ENCODE results near the gene NLRC5.
"Not testable (repeated sequence)": the region's sequence is repeated elsewhere in the genome, so short reads cannot be mapped to it uniquely, and the experiment has no call there.

NLRC5 gene

DNA sequence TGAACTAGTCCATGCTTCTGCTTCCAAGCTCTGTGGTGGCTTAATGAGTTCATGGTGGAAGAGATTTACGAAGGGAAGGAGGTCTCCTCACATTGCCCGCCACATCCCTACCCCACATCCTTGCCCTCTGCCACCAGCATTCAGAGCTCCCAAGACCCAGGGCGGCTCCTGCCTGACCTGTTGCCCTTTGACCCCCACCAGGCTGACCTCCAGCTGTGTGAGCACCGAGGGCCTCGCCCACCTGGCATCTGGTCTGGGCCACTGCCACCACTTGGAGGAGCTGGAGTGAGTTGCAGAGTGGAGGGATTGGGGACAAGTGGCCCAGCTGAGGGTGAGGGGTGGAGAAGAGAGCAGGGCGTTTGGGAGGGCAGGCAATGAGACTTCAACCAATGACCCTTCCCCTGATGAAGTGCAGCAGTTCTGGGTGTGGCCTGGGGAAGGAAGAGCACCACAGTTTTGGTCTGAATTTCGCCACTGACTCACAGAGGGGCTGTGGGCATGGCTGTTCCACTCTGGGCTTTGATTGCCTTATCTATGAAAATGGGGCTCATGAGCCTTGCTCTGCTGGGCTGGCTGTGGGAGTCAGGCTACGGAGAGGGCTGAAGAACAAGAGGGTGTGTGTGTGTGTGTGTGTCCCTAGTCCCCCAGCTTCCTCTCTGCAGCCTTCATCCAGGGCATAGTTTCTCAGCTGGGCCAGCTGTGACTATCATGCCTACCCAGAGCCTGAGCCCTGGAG, 80.4 kb downstream of the NLRC5 start (continued):
- no peak for TF ChIP-seq PPARA (CRISPR knock-in tag; IDR thresholded peaks at IDR 0.05; ENCODE audit: borderline replicate concordance)
- TF ChIP-seq OSR1 (CRISPR knock-in tag; IDR thresholded peaks at IDR 0.05): no peak
- no peak for TF ChIP-seq ZNF70 (CRISPR knock-in tag; IDR thresholded peaks at IDR 0.05)

DNA sequence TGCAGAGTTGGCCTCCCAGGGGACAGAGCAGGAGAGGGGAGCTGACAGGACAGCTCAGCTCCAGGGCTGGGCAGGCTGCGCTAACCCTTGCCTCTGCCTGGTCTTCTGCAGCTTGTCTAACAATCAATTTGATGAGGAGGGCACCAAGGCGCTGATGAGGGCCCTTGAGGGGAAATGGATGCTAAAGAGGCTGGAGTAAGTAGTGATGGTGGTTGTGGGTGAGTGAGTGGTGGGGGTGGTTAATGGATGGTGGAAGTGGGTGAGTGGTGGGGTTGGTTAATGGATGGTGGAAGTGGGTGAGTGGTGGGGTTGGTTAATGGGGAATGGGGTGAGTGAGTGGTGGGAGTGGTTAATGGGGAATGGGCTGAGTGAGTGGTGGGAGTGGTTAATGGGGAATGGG, 81.1 kb downstream of the NLRC5 start:
- ATAC-seq: no peak
- no peak for TF ChIP-seq ZNF8 (CRISPR knock-in tag; IDR thresholded peaks at IDR 0.05)
- no peak for TF ChIP-seq ZFP30 (CRISPR knock-in tag; IDR thresholded peaks at IDR 0.05)
- TF ChIP-seq PPARA (CRISPR knock-in tag; IDR thresholded peaks at IDR 0.05; ENCODE audit: borderline replicate concordance): no peak
- TF ChIP-seq ARNTL (CRISPR knock-in tag; IDR thresholded peaks at IDR 0.05; ENCODE audit: borderline replicate concordance, low read depth): no peak
- TF ChIP-seq ZNF565 (CRISPR knock-in tag; conservative IDR thresholded peaks at IDR 0.05; ENCODE audit: low read depth): no peak
- TF ChIP-seq, protein P1, sequence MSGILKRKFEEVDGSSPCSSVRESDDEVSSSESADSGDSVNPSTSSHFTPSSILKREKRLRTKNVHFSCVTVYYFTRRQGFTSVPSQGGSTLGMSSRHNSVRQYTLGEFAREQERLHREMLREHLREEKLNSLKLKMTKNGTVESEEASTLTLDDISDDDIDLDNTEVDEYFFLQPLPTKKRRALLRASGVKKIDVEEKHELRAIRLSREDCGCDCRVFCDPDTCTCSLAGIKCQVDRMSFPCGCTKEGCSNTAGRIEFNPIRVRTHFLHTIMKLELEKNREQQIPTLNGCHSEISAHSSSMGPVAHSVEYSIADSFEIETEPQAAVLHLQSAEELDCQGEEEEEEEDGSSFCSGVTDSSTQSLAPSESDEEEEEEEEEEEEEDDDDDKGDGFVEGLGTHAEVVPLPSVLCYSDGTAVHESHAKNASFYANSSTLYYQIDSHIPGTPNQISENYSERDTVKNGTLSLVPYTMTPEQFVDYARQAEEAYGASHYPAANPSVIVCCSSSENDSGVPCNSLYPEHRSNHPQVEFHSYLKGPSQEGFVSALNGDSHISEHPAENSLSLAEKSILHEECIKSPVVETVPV (CRISPR knock-in tag; IDR thresholded peaks at IDR 0.05): no peak
- TF ChIP-seq GLIS3 (CRISPR knock-in tag; IDR thresholded peaks at IDR 0.05): no peak

DNA sequence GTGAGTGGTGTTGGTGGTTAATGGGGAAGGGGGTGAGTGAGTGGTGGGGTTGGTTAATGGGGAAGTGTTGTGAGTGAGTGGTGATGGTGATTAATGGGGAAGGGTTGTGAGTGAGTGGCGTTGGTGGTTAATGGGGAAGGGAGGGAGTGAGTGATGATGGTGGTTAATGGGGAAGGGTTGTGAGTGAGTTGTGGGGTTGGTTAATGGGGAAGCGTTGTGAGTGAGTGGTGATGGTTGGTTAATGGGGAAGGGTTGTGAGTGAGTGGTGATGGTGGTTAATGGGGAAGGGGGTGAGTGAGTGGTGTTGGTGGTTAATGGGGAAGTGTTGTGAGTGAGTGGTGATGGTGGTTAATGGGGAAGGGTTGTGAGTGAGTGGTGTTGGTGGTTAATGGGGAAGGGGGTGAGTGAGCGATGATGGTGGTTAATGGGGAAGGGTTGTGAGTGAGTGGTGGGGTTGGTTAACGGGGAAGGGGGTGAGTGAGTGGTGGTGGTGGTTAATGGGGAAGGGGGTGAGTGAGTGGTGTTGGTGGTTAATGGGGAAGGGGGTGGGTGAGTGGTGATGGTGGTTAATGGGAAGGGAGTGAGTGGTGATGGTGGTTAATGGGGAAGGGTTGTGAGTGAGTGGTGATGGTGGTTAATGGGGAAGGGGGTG, 81.8 kb downstream of the NLRC5 start:
- ATAC-seq: not testable (repeated sequence)

DNA sequence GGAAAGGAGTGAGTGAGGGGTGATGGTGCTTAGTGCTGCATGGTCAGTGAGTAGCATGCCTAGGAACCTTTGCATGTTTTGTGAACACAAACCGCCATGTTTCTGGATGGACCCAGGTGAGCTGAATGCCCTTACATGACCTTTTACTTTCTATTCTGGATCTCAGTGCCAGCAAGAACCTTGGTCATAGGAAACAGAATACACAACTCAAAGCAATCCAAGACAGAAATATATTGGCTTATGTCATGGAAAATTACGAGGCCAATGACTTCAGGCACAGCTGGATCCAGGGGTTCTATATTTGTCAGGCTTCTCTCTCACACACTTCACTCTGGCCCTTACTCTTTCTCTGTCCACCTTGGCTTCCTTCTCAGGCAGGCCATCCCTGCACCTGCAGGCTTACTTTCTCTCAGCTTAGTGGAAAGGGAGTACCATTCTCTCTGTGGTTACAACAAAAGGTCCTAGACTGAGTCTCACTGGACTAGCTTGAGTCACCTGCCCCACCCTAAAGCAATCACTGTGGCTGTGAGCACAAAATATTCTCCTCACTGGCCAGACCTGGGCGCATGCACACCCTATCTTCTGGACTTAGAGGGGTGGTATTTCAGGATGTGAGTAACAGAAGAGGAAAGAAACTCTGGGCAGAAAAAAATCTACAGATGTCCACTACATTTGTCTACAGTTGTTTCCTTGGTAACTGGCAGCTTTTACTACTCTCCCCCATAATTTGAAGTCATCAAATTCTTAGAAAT, 82.7 kb downstream of the NLRC5 start:
- ATAC-seq: peak; percentile 75
- TF ChIP-seq, protein P2, sequence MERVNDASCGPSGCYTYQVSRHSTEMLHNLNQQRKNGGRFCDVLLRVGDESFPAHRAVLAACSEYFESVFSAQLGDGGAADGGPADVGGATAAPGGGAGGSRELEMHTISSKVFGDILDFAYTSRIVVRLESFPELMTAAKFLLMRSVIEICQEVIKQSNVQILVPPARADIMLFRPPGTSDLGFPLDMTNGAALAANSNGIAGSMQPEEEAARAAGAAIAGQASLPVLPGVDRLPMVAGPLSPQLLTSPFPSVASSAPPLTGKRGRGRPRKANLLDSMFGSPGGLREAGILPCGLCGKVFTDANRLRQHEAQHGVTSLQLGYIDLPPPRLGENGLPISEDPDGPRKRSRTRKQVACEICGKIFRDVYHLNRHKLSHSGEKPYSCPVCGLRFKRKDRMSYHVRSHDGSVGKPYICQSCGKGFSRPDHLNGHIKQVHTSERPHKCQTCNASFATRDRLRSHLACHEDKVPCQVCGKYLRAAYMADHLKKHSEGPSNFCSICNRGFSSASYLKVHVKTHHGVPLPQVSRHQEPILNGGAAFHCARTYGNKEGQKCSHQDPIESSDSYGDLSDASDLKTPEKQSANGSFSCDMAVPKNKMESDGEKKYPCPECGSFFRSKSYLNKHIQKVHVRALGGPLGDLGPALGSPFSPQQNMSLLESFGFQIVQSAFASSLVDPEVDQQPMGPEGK (CRISPR knock-in tag; IDR thresholded peaks at IDR 0.05; ENCODE audit: borderline replicate concordance): no peak
- TF ChIP-seq SNAI2 (CRISPR knock-in tag; IDR thresholded peaks at IDR 0.05) (no peak), ZNF565 (CRISPR knock-in tag; conservative IDR thresholded peaks at IDR 0.05; ENCODE audit: low read depth) (no peak), RARB (CRISPR knock-in tag; IDR thresholded peaks at IDR 0.05) (no peak), ZFP3 (CRISPR knock-in tag; IDR thresholded peaks at IDR 0.05) (no peak), PPARA (CRISPR knock-in tag; IDR thresholded peaks at IDR 0.05; ENCODE audit: borderline replicate concordance) (no peak), GLIS3 (CRISPR knock-in tag; IDR thresholded peaks at IDR 0.05) (no peak), CSDC2 (CRISPR knock-in tag; IDR thresholded peaks at IDR 0.05) (no peak), ESRRG (CRISPR knock-in tag; IDR thresholded peaks at IDR 0.05) (no peak)

DNA sequence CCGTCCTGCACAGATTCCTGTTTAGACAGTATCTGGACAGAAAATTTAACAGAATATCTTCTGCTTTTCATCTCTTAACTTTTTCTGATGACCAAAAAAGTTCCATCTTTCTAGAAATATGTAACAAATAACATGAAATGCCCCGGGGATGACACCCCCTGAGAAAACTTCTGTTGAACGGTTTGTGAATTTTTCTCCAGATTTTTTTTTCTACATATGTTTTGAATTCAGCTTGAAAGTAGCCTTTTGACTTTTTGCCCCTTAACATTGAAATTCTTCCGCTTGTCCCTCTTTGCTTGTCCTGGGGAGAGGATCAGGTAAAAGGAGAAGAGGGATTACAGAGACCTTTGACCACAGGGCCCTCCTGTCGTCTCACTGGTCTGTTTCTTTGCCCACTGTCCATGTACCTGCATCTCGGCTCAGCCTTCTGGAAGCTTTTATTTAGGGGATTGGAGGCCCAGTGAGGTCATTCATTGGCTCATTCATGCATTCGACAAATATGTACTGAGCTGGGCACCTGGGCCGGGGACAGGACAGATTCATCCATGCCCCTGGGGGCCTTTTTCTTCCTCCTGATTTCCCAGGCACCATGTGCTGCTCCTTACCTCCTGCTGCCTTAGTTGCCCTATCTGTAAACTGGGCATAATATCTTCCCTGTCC, 83.4 kb downstream of the NLRC5 start:
- TF ChIP-seq, protein P3, sequence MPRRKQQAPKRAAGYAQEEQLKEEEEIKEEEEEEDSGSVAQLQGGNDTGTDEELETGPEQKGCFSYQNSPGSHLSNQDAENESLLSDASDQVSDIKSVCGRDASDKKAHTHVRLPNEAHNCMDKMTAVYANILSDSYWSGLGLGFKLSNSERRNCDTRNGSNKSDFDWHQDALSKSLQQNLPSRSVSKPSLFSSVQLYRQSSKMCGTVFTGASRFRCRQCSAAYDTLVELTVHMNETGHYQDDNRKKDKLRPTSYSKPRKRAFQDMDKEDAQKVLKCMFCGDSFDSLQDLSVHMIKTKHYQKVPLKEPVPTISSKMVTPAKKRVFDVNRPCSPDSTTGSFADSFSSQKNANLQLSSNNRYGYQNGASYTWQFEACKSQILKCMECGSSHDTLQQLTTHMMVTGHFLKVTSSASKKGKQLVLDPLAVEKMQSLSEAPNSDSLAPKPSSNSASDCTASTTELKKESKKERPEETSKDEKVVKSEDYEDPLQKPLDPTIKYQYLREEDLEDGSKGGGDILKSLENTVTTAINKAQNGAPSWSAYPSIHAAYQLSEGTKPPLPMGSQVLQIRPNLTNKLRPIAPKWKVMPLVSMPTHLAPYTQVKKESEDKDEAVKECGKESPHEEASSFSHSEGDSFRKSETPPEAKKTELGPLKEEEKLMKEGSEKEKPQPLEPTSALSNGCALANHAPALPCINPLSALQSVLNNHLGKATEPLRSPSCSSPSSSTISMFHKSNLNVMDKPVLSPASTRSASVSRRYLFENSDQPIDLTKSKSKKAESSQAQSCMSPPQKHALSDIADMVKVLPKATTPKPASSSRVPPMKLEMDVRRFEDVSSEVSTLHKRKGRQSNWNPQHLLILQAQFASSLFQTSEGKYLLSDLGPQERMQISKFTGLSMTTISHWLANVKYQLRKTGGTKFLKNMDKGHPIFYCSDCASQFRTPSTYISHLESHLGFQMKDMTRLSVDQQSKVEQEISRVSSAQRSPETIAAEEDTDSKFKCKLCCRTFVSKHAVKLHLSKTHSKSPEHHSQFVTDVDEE (CRISPR knock-in tag; IDR thresholded peaks at IDR 0.05): no peak
- TF ChIP-seq SNAI2 (CRISPR knock-in tag; IDR thresholded peaks at IDR 0.05): no peak
- TF ChIP-seq OSR1 (CRISPR knock-in tag; IDR thresholded peaks at IDR 0.05): no peak
- no peak for TF ChIP-seq ZC3H10 (CRISPR knock-in tag; IDR thresholded peaks at IDR 0.05)
- TF ChIP-seq ESRRG (CRISPR knock-in tag; IDR thresholded peaks at IDR 0.05): no peak
- TF ChIP-seq TOX (CRISPR knock-in tag; IDR thresholded peaks at IDR 0.05; ENCODE audit: borderline replicate concordance): no peak
- no peak for TF ChIP-seq ARNTL (CRISPR knock-in tag; IDR thresholded peaks at IDR 0.05; ENCODE audit: borderline replicate concordance, low read depth)

More for the DNA sequence above, 83.4 kb downstream of the NLRC5 start:
- ATAC-seq: no peak; the same call in 2 of the 3 replicates

All from SK-N-SH treated with all-trans-retinoic acid at 6 μM for 48 hours (cell line).